GM21717 (cell line): Measurements from ENCODE around the gene LHFPL2.
"Not testable (repeated sequence)": the region's sequence is repeated elsewhere in the genome, so short reads cannot be mapped to it uniquely, and the experiment has no call there.

ENCODE experiments used
- ATAC-seq: cut with Tn5 transposase; IDR thresholded peaks from one replicate; pipeline ENCODE4 v1.9.1; 2021; ENCODE audit warnings: mild to moderate bottlenecking, moderate library complexity; ENCODE audit not compliant: unreplicated experiment

LHFPL2 gene

GRCh38 chr5:78476795-78477194 lies 171.8 kb downstream of the LHFPL2 start:
- no peak for ATAC-seq

GRCh38 chr5:78475370-78475769 lies 173.2 kb downstream of the LHFPL2 start:
- ATAC-seq, result no peak

DNA sequence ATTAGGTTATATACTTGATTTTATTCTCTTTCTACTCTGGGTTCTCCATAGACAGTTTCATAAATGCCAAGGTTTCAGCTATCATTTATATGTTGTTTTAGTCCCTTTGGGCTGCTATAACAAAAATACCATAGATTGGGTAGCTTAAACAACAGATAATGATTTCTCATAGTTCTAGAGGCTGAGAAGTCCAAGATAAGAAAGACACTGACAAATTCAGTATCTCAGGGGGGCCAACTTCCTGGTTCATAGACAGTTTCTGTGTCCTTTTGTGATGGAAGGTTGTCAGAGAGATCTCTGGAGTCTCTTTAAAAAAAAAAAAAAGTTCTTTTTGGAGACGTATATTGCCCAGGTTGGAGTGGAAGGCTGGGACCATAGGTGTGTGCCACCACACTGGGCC lies 174.8 kb downstream of the LHFPL2 start:
- ATAC-seq, result no peak

GRCh38 chr5:78472469-78473106 lies 176.0 kb downstream of the LHFPL2 start:
- ATAC-seq, result no peak

GRCh38 chr5:78471896-78472295 lies 176.7 kb downstream of the LHFPL2 start:
- no peak for ATAC-seq

- no peak for ATAC-seq
Observed at GRCh38 chr5:78467752-78468357, 180.7 kb downstream of the LHFPL2 start.

GRCh38 chr5:78467140-78467539 lies 181.4 kb downstream of the LHFPL2 start:
- ATAC-seq, result no peak

DNA sequence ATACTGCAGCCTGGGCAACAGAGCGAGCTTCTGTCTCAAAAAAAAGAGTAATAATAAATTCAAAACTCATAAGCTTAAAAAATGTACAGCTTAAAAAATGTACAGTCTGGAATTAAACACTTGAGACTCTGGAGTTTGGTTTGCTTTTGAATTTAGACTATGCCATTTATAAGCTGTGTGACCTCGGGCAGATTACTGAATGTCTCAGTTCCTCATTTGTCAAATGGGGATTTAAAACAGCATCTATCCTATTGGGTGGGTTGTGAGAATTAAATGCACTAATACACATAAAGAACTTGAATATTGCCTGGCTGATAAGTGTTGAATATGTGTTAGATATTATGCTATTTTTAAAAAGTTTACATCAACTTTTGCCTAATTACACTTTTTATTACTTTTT lies 189.7 kb downstream of the LHFPL2 start:
- no peak for ATAC-seq

DNA sequence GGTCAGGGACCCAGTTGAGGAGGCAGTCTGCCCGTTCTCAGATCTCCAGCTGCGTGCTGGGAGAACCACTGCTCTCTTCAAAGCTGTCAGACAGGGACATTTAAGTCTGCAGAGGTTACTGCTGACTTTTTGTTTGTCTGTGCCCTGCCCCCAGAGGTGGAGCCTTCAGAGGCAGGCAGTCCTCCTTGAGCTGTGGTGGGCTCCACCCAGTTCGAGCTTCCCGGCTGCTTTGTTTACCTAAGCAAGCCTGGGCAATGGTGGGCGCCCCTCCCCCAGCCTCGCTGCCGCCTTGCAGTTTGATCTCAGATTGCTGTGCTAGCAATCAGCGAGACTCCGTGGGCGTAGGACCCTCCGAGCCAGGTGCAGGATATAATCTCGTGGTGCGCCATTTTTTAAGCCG lies 191.1 kb downstream of the LHFPL2 start:
- ATAC-seq, result not testable (repeated sequence)

GRCh38 chr5:78449103-78449502 lies 199.5 kb downstream of the LHFPL2 start:
- ATAC-seq, result no peak

- ATAC-seq, result no peak
Observed at GRCh38 chr5:78447775-78448424, 200.7 kb downstream of the LHFPL2 start.
